GM10847 (cell line): ENCODE results near the gene GRPEL2.

Experiments
- POLR2A ChIP-seq: IDR thresholded peaks from 2 replicates; pipeline ENCODE4 v1.6.1; 2011; ENCODE audit not compliant: insufficient read length; ENCODE audit errors: extremely low read depth

Gene GRPEL2

GRCh38 chr5:149310947-149311658, 34.2 kb upstream of the GRPEL2 start:
- TF ChIP-seq POLR2A: no peak

DNA sequence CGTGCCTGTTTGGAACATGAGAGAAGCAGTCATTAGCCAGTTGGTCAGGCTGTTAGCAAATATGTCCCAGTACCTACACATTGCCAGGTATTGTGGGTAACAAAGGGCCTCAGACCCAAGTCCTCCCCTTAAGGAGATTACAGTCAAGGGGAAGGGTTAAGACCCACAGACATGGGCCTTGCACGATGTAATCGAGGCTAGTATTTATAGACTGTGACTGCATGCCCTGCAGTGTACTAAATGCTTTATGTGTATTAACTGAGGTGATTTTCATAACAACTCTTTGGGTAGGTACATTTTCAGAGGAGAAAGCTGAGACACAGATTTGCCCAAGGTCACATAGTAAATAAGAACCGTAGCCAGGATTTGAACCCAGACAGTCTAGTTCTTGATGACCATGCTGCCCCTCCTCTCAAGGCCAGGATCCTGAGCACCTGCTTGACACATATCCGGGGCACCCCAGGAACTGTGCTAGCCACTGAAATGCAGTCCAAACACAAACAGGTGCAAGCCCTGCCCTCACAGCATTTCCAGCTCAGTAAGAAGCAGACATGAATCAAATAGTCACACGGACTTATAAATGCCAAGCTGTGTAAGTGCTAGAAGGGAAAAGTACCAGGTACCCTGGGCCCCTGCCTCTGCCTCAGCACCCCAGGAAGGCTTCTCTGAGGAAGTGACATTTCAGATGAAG, 32.0 kb upstream of the GRPEL2 start:
- no peak for TF ChIP-seq POLR2A

- TF ChIP-seq POLR2A: no peak
These were observed 30.7 kb upstream of the GRPEL2 start for GRCh38 chr5:149314571-149315111.

GRCh38 chr5:149315753-149316152, 29.5 kb upstream of the GRPEL2 start:
- no peak for TF ChIP-seq POLR2A

DNA sequence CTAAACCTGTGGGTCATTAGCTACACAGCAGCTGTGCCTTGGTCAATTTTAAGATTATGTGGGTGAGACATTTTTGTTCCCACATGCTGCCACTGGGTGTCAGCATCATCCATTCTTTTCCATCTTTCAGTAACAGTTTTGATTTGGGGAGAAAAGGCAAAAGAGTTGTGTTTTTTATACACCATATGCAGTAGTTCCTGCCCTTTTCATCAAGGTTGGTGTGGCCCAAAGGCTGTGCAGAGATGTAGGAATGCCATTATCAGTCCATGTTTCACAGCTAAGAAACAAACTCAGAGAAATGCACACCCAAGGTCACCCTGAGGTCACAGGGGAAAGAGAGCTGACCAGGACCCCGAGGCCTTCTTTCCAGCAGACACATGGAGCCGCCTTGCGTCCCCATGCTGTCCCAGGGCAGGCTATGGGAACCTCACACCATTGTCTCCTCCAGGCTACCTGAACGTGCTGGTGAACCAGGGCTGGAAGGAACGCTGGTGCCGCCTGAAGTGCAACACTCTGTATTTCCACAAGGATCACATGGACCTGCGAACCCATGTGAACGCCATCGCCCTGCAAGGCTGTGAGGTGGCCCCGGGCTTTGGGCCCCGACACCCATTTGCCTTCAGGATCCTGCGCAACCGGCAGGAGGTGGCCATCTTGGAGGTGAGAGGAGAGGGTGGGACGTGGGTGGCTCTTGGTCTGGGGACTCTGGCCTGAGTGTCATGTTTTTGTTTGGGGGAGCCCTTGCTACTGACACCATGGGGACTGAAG, 27.8 kb upstream of the GRPEL2 start:
- no peak for TF ChIP-seq POLR2A

- no peak for TF ChIP-seq POLR2A
These were observed 26.1 kb upstream of the GRPEL2 start for GRCh38 chr5:149319174-149319573.

GRCh38 chr5:149320791-149321330, 24.4 kb upstream of the GRPEL2 start:
- no peak for TF ChIP-seq POLR2A

DNA sequence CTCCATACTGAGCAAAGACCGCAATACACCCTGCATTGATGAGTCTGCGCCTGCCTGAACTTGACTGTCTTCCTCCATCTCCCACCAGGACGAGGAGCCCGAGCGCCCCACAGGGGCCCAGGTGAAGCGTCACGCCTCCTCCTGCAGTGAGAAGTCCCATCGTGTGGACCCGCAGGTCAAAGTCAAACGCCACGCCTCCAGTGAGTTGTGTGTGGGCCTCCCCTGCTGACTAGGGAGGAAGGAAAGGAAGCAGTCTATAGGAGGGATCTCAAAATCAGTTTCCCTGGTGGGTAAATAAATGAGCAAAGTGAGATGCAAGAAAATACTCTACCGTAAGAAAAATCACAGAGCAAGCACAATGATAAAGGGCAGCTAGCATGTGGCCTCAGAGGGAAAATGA, 22.8 kb upstream of the GRPEL2 start:
- TF ChIP-seq POLR2A: no peak

DNA sequence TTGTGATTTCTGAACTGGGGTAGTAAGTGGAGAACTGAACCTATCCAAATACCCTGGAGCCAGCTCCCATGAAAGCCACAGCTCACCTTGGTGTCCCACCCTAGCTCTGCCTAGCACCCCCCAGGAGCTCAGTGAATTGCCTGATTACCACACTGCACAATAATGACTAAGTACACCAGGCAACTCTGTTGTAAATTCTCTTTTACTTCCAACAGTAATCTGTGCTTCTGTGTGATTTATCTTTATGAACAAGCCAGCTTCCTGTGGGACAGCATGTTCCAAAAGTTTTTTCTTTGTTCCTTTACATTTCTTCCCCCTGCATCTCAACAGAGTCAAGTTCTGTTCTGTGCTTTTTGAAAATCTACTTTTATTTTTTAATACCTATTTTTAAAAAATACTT, 22.1 kb upstream of the GRPEL2 start:
- no peak for TF ChIP-seq POLR2A

DNA sequence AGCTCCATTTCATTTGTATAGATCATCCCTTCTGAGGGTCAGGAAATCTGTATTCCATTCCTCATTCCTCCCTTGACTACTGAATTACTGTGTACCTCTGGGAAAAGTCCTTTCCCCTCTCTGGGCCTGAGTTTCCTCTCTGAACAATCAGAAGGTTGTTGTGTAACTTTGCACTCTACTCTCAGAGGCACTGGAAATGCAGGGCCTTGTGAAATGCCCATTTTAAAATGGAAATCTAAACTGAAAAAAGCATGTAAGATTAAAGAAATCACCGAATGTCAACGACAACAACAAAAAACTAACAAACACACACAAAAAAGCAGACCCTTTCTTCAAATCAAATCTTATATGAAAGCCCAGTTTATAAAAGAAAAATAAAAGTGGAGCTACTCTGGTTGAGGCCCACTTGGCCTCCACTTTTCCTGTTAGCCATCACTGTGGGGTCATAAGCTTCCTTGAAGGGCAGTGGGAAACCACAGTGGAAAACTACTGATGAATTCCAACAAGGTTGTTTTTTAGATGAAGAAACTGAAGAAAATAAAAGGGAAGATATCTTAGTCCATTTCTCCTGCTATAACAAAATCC, 21.6 kb upstream of the GRPEL2 start:
- TF ChIP-seq POLR2A: no peak

- TF ChIP-seq POLR2A: no peak
These were observed 20.7 kb upstream of the GRPEL2 start for GRCh38 chr5:149324641-149325040.

GRCh38 chr5:149325166-149325735, 20.0 kb upstream of the GRPEL2 start:
- no peak for TF ChIP-seq POLR2A

DNA sequence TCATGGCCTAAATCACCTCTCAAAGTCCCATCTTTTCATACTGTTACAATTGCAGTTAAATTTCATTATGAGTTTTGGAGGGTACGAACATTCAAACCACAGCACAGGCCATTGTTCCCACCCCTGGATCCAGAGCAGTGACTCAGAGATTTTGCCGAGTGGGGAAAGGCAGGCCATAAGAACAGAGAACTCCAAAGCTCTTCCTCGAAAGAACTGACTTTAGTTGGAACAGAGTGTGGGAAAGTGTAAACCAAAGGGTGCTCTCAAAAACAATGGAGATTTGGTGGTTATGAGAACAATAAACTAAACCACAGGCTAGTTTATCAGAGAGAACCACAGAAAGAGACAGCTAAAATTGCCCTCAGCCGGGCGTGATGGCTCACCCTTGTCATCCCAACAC, 19.4 kb upstream of the GRPEL2 start:
- TF ChIP-seq POLR2A: no peak

DNA sequence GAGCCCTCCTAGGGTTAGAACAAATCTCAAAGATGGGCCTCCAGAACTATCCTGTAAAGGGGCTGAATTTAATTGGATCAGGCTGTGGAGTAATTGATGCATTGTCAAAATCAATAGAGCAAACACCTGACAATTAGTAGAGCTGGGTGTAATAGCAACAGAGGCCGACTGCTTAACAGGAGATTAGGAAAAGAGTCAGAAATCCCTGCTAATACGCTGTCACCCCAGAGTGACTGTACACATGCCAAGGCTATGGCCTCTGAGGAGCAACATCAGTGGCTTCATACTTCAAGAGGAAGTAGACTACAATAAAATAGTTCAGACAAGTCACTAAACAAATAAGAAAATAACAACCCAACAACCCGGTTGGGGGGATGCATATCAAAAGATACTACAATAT, 18.7 kb upstream of the GRPEL2 start:
- no peak for TF ChIP-seq POLR2A

- no peak for TF ChIP-seq POLR2A
These were observed 17.1 kb upstream of the GRPEL2 start for GRCh38 chr5:149328177-149328576.
